ENCODE results near the gene OSBP2.

DNA sequence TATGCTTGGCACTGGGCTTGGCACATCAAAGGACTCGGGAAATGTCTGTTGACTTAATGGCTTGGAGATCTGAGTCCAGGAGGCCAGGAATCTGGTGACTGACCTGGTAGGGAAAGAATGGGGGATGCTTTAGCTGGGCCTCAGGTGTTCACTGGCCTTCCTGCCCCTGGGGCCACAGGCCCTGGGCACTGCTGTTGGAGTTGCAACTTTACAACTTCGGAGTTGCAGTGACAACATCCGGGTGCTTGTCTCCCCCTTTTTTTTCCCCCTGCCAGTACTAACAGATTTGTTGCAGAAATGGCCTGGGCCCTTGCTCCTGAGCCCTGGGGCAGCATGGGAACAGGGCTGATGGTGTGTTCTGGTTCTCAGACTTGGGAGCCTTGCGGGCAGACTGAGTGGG is 23.8 kb downstream of the OSBP2 start:
- TF ChIP-seq, protein P1, sequence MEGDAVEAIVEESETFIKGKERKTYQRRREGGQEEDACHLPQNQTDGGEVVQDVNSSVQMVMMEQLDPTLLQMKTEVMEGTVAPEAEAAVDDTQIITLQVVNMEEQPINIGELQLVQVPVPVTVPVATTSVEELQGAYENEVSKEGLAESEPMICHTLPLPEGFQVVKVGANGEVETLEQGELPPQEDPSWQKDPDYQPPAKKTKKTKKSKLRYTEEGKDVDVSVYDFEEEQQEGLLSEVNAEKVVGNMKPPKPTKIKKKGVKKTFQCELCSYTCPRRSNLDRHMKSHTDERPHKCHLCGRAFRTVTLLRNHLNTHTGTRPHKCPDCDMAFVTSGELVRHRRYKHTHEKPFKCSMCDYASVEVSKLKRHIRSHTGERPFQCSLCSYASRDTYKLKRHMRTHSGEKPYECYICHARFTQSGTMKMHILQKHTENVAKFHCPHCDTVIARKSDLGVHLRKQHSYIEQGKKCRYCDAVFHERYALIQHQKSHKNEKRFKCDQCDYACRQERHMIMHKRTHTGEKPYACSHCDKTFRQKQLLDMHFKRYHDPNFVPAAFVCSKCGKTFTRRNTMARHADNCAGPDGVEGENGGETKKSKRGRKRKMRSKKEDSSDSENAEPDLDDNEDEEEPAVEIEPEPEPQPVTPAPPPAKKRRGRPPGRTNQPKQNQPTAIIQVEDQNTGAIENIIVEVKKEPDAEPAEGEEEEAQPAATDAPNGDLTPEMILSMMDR (IDR thresholded peaks at IDR 0.05) = no peak
- TF ChIP-seq POLR2A (IDR thresholded peaks at IDR 0.05) (no peak), POLR2AphosphoS5 (IDR thresholded peaks at IDR 0.05) (no peak)
